OCI-LY1 (cell line): Measurements from ENCODE around the gene BTBD9.

ENCODE experiments used
- H2AFZ ChIP-seq: fragments of 200-600 bp; sonication (generic), shearing (Covaris generic); 2 replicates; pipeline ENCODE4 v1.6.0; 2014; ENCODE audit warnings: antibody characterized with exemption, mild to moderate bottlenecking, low read length
- H3F3A ChIP-seq: fragments of 200-600 bp; sonication (generic), shearing (Covaris generic); 2 replicates; pipeline ENCODE4 v1.6.0; 2014; ENCODE audit warnings: mild to moderate bottlenecking, antibody characterized with exemption, low read length, moderate library complexity; ENCODE audit not compliant: insufficient read depth
- H3K27ac ChIP-seq: fragments of 200-600 bp; sonication (generic); 2 replicates; pipeline ENCODE4 v1.5.1; 2014; ENCODE audit warnings: low read length, mixed run types, mild to moderate bottlenecking, low read depth; ENCODE audit not compliant: poor library complexity, severe bottlenecking
- H3K27me3 ChIP-seq: fragments of 200-600 bp; sonication (generic); 2 replicates; pipeline ENCODE4 v1.6.0; 2014; ENCODE audit warnings: antibody characterized with exemption, mild to moderate bottlenecking, low read length, moderate library complexity; ENCODE audit not compliant: insufficient read depth
- H3K36me3 ChIP-seq: fragments of 200-600 bp; sonication (generic); 2 replicates; pipeline ENCODE4 v1.6.1; 2014; ENCODE audit warnings: mild to moderate bottlenecking, antibody characterized with exemption, low read length, moderate library complexity, mixed read lengths; ENCODE audit not compliant: insufficient read depth
- H3K4me1 ChIP-seq: fragments of 200-600 bp; sonication (generic); 2 replicates; pipeline ENCODE4 v1.5.1; 2014; ENCODE audit warnings: mild to moderate bottlenecking, low read length, moderate library complexity; ENCODE audit not compliant: insufficient read depth, severe bottlenecking
- H3K4me2 ChIP-seq: fragments of 200-600 bp; sonication (generic), shearing (Covaris generic); 2 replicates; pipeline ENCODE4 v1.6.1; 2014; ENCODE audit warnings: low read length
- H3K4me3 ChIP-seq: fragments of 200-600 bp; sonication (generic); 2 replicates; pipeline ENCODE4 v1.5.1; 2014; ENCODE audit warnings: low read length, low read depth, mild to moderate bottlenecking, mixed read lengths; ENCODE audit not compliant: poor library complexity, severe bottlenecking
- H3K79me2 ChIP-seq: fragments of 200-600 bp; shearing (Covaris generic); 2 replicates; pipeline ENCODE4 v1.6.1; 2016; ENCODE audit warnings: mixed run types, low read length, mixed read lengths; ENCODE audit not compliant: insufficient read depth
- H3K9ac ChIP-seq: fragments of 200-600 bp; sonication (generic), shearing (Covaris generic); 2 replicates; pipeline ENCODE4 v1.6.1; 2014; ENCODE audit warnings: mild to moderate bottlenecking, low read length, mixed read lengths
- H3K9me2 ChIP-seq: fragments of 200-600 bp; sonication (generic), shearing (Covaris generic); 2 replicates; pipeline ENCODE4 v1.6.1; 2014; ENCODE audit warnings: low read depth, mild to moderate bottlenecking, low read length, mixed read lengths
- H3K9me3 ChIP-seq: fragments of 200-600 bp; shearing (Covaris generic); 2 replicates; pipeline ENCODE4 v1.6.1; 2014; ENCODE audit warnings: low read length, mixed read lengths
- H4K20me1 ChIP-seq: fragments of 200-600 bp; sonication (generic), shearing (Covaris generic); 2 replicates; pipeline ENCODE4 v1.6.0; 2016; ENCODE audit warnings: mild to moderate bottlenecking, low read length; ENCODE audit not compliant: insufficient read depth
- CTCF ChIP-seq: fragments of 200-600 bp; sonication (generic), shearing (Covaris generic); IDR thresholded peaks from 2 replicates; pipeline ENCODE4 v1.5.1; 2017; ENCODE audit warnings: mild to moderate bottlenecking, antibody characterized with exemption, low read length, moderate library complexity, mixed read lengths
- EZH2 ChIP-seq: fragments of 200-600 bp; sonication (generic), shearing (Covaris generic); IDR thresholded peaks from 2 replicates; pipeline ENCODE4 v1.8.0; 2017; ENCODE audit warnings: borderline replicate concordance, mixed run types, mild to moderate bottlenecking, antibody characterized with exemption, low read length, moderate library complexity, mixed read lengths

The BTBD9 gene

GRCh38 chr6:38375341-38375740, 264.4 kb downstream of the BTBD9 start:
- H3K79me2 ChIP-seq: no peaks in the 10 kb centered on the region
- no peaks in the 10 kb centered on the region for H3K27me3 ChIP-seq
- no peaks in the 10 kb centered on the region for H3F3A ChIP-seq
- H3K4me3 ChIP-seq: no peak overlapping the region
- H3K9ac ChIP-seq: no peak overlapping the region
- no peaks in the 10 kb centered on the region for H4K20me1 ChIP-seq
- H3K9me2 ChIP-seq: no peaks in the 10 kb centered on the region
- H2AFZ ChIP-seq: no peak overlapping the region
- no peak overlapping the region for H3K27ac ChIP-seq
- no peak overlapping the region for H3K4me2 ChIP-seq
- no peaks in the 10 kb centered on the region for H3K36me3 ChIP-seq
- no peaks in the 10 kb centered on the region for H3K9me3 ChIP-seq
- no peak for TF ChIP-seq EZH2
- no peak for TF ChIP-seq CTCF
- no peaks in the 10 kb centered on the region for H3K4me1 ChIP-seq

GRCh38 chr6:38371881-38372280, 267.8 kb downstream of the BTBD9 start:
- H3K9me2 ChIP-seq: no peaks in the 10 kb centered on the region
- no peaks in the 10 kb centered on the region for H3K4me1 ChIP-seq
- no peak overlapping the region for H3K4me3 ChIP-seq
- no peak overlapping the region for H3K9ac ChIP-seq
- no peaks in the 10 kb centered on the region for H3K79me2 ChIP-seq
- no peaks in the 10 kb centered on the region for H4K20me1 ChIP-seq
- H3K9me3 ChIP-seq: no peaks in the 10 kb centered on the region
- no peaks in the 10 kb centered on the region for H3K36me3 ChIP-seq
- no peak overlapping the region for H3K27ac ChIP-seq
- no peaks in the 10 kb centered on the region for H3K27me3 ChIP-seq
- no peak overlapping the region for H3K4me2 ChIP-seq
- H2AFZ ChIP-seq: no peak overlapping the region
- TF ChIP-seq CTCF: no peak
- TF ChIP-seq EZH2: no peak
- no peaks in the 10 kb centered on the region for H3F3A ChIP-seq

GRCh38 chr6:38370653-38371601, 268.8 kb downstream of the BTBD9 start:
- H3K4me1 ChIP-seq: no peaks in the 10 kb centered on the region
- H3F3A ChIP-seq: no peaks in the 10 kb centered on the region
- H3K36me3 ChIP-seq: no peaks in the 10 kb centered on the region
- H3K4me2 ChIP-seq: no peak overlapping the region
- H3K4me3 ChIP-seq: no peak overlapping the region
- H4K20me1 ChIP-seq: no peaks in the 10 kb centered on the region
- H3K9me2 ChIP-seq: no peaks in the 10 kb centered on the region
- no peak overlapping the region for H3K27ac ChIP-seq
- no peaks in the 10 kb centered on the region for H3K27me3 ChIP-seq
- no peaks in the 10 kb centered on the region for H3K79me2 ChIP-seq
- H3K9ac ChIP-seq: no peak overlapping the region
- H3K9me3 ChIP-seq: no peaks in the 10 kb centered on the region
- no peak overlapping the region for H2AFZ ChIP-seq
- TF ChIP-seq CTCF (no peak), EZH2 (no peak)
